Kidney epithelial cell (primary cell): ENCODE results near the gene GSTA5. TPM values are rescaled to one million over a fixed set of nuclear protein-coding genes. Genes with fewer than 3 reads are reported as not detected.
"Not testable (repeated sequence)": the region's sequence is repeated elsewhere in the genome, so short reads cannot be mapped to it uniquely, and the experiment has no call there.

ENCODE experiments used
- DNase-seq: peaks from one replicate; pipeline ENCODE4 v3.0.0-alpha.2; 2010; ENCODE audit warnings: low read depth
- H3K27me3 ChIP-seq: 2 replicates; pipeline ENCODE4 v1.6.0; 2011; ENCODE audit warnings: low read length; ENCODE audit not compliant: control insufficient read depth, insufficient read depth
- H3K36me3 ChIP-seq: 2 replicates; pipeline ENCODE4 v1.5.1; 2011; ENCODE audit warnings: low read length; ENCODE audit not compliant: control insufficient read depth, insufficient read depth
- H3K4me3 ChIP-seq: 2 replicates; pipeline ENCODE4 v1.5.1; 2011; ENCODE audit warnings: low read depth, mild to moderate bottlenecking, control low read depth, low read length
- CTCF ChIP-seq: IDR thresholded peaks from 2 replicates; pipeline ENCODE4 v1.5.1; 2011; ENCODE audit warnings: mild to moderate bottlenecking, moderate library complexity, low read length, control low read depth, inconsistent platforms; ENCODE audit not compliant: insufficient read depth, poor library complexity, severe bottlenecking
- total RNA-seq: library from RNA; depleted of rRNA; stranded (reverse); fragments of >200 nt; gene quantifications from 2 replicates; pipeline ENCODE4 v1.2.3, GENCODE V29; 2015

GSTA5 gene
- total RNA-seq, 1 donor from 2014 or later = not detected

DNA sequence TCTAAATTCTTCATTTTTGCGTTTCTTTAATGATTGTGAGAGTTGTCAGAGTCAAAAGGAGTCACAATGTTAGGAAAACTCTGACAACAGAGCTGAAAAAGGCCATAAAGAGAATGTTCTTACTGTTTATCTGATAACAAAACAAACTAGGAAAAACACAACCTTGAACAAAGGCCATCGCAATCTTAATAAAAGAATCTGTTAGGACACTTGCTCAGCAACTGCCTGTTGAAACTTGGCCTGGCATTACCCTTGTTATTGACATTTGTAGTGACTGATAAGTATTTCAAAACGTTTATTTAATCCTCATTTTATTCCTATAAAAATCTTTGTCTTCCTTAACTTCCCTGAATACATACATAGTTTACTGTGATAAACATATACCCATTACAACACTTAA, 52.7 kb downstream of the GSTA5 start:
- Histone ChIP-seq H3K4me3 (no peak overlapping the region), H3K27me3 (no peaks in the 10 kb centered on the region), H3K36me3 (no peaks in the 10 kb centered on the region)
- TF ChIP-seq CTCF = no peak
- no peak for DNase-seq

DNA sequence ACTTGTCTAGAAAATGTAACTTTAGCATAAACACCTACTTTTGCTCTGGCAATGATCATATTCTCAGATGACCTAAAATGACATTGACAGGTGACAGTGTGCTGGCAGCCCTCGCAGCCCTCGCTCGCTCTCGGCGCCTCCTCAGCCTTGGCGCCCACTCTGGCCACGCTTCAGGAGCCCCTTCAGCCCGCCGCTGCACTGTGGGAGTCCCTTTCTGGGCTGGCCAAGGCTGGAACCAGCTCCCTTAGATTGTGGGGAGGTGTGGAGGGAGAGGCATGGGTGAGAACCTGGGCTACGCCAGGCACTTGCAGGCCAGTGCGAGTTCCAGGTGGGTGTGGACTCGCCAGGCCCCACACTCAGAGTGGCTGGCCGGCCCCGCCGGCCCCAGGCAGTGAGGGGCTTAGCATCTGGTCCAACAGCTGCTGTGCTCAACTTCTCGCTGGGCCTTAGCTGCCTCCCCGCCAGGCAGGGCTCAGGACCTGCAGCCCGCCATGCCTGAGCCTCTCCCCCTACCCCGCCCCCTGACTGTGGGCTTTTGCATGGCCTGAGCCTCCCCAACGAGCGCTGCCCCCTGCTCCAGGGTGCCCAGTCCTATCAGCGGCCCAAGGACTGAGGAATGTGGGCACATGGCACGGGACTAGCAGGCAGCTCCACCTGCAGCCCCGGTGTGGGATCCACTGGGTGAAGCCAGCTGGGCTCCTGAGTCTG, 54.2 kb downstream of the GSTA5 start:
- DNase-seq = no peak
- H3K4me3 ChIP-seq = no peak overlapping the region
- H3K36me3 ChIP-seq = no peaks in the 10 kb centered on the region
- no peak for TF ChIP-seq CTCF
- H3K27me3 ChIP-seq = no peaks in the 10 kb centered on the region

DNA sequence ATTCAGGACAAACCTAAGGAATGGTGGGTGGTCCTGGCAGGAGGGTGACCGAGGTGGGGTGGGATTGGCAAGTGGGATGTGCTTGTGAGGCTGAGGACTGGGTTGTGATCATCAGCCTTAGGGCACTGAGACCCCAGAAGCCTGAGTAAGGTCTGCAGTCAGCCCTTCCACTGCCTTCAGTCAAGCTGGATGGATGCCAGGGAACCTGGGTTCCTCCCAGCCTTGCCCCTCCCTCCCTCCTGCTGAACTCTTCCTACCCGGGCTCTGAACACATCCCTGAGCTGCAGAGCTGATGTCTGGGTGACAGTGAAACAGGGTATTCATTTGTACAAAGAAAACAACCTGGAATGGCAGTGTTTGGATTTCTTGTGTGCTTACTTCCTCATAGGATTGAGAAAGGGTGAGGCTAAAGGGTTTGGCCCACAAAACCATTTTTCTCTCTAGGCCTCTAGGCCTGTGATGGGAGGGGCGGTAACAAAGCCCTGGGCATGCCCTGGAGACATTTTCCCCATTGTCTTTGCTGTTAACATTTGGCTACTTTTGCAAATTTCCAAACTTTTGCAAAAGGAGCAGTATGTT, 57.8 kb downstream of the GSTA5 start:
- H3K4me3 ChIP-seq, H3K36me3 ChIP-seq, H3K27me3 ChIP-seq, DNase-seq: not testable (repeated sequence)

DNA sequence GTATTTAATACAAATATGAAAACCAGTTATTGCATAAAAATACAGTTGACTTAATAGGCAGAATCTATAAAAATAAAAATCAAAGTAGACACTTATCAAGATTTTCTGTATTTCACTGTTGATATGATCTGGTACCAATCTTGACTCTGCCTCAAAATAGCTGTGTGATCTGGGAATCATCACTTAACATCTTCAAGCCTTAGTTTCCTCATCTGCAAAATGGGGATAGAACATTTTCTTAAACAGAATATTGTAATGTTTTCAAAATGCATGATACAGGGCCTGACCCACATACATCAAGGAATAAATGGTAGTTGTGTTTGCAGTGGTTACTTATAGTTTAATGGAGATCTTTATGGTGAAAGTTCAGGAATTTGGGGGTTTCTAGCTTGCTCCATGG, 58.4 kb downstream of the GSTA5 start:
- not testable (repeated sequence) for H3K36me3 ChIP-seq, DNase-seq

More for the DNA sequence above, 58.4 kb downstream of the GSTA5 start:
- H3K4me3 ChIP-seq, H3K27me3 ChIP-seq: not testable (repeated sequence)

Other genes with a start within 250 kb of the GSTA5 start
- 24.7 and 35.3 TPM in 2 replicates for gene TMEM14A, start 169.7 kb downstream of the GSTA5 start, total RNA-seq
- gene GSTA2, start 77.3 kb downstream of the GSTA5 start, total RNA-seq = not detected in 2 replicates
- not detected in 2 replicates for gene GSTA1, start 37.0 kb downstream of the GSTA5 start, total RNA-seq
- not detected in 2 replicates for gene GSTA3, start 68.9 kb upstream of the GSTA5 start, total RNA-seq
- 13.1 and 14.3 TPM in 2 replicates for gene GSTA4, start 154.5 kb upstream of the GSTA5 start, total RNA-seq
- gene CILK1, start 221.0 kb upstream of the GSTA5 start, total RNA-seq = 9.5 and 10.1 TPM in 2 replicates
- gene FBXO9, start 224.6 kb upstream of the GSTA5 start, total RNA-seq = 20.0 and 20.9 TPM in 2 replicates